ENCODE measurements around the gene ADK. TPM values are rescaled to one million over a fixed set of nuclear protein-coding genes. Genes with fewer than 3 reads are reported as not detected.
A peak's percentile ranks its signal among the peaks of the same experiment; 100 is the strongest.
"Not testable (repeated sequence)": the region's sequence is repeated elsewhere in the genome, so short reads cannot be mapped to it uniquely, and the experiment has no call there.

Gene ADK
- total RNA-seq, 1 donor from 2014 or later: 46.1 TPM

DNA sequence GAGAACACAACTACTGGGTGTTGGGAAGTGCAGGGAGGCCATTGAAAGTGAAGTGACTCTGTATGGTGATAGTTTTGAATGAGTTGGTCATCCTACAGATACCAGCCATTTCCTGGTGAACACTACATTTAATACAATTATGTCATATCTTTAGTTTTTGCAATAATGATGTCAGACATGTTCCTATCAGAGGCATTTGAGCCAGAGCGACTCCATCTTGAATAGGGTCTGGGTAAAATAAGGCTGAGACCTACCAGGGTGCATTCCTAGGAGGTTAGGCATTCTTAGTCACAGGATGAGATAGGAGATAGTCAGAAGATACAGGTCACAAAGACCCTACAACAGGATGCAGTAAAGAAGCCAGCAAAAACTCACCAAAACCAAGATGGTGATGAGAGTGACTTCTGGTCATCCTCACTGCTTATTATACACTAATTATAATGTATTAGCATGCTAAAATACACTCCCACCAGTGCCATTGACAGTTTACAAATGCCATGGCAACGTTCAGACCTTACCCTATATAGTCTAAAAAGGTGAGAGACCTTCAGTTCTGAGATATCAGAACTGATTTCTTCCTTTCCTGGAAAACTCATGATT, 28.2 kb downstream of the ADK start:
- H3K27me3 Mint-ChIP-seq: no peaks in the 10 kb centered on the region
- H3K9me3 Mint-ChIP-seq: no peaks in the 10 kb centered on the region
- H3K4me1 Mint-ChIP-seq: peaks cover 62% of the 10 kb centered on the region
- ATAC-seq (ENCODE audit: low read depth) (no peak), DNase-seq (no peak)
- TF ChIP-seq, protein P1, sequence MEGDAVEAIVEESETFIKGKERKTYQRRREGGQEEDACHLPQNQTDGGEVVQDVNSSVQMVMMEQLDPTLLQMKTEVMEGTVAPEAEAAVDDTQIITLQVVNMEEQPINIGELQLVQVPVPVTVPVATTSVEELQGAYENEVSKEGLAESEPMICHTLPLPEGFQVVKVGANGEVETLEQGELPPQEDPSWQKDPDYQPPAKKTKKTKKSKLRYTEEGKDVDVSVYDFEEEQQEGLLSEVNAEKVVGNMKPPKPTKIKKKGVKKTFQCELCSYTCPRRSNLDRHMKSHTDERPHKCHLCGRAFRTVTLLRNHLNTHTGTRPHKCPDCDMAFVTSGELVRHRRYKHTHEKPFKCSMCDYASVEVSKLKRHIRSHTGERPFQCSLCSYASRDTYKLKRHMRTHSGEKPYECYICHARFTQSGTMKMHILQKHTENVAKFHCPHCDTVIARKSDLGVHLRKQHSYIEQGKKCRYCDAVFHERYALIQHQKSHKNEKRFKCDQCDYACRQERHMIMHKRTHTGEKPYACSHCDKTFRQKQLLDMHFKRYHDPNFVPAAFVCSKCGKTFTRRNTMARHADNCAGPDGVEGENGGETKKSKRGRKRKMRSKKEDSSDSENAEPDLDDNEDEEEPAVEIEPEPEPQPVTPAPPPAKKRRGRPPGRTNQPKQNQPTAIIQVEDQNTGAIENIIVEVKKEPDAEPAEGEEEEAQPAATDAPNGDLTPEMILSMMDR (IDR thresholded peaks at IDR 0.05): no peak
- intact Hi-C loops (cut with micrococcal nuclease): loop anchor here (10.0 kb wide), 1 partner anchor 936 kb away; the partner anchor contains the start of gene SAMD8
- ChIA-PET CTCF (no interaction called here), POLR2A (interaction anchor here (0.7 to 3.8 kb wide), 5 partner anchors 8 to 34 kb away, joined by 4 to 57 read pairs (median 6); partner anchors contain the start of genes ADK and AP3M1)
- H3K36me3 Mint-ChIP-seq (ENCODE audit: low read depth): peaks cover 4% of the 10 kb centered on the region
- peak overlapping the region; percentile 33 for H3K4me3 Mint-ChIP-seq
- H3K27ac Mint-ChIP-seq: peak overlapping the region; percentile 57

DNA sequence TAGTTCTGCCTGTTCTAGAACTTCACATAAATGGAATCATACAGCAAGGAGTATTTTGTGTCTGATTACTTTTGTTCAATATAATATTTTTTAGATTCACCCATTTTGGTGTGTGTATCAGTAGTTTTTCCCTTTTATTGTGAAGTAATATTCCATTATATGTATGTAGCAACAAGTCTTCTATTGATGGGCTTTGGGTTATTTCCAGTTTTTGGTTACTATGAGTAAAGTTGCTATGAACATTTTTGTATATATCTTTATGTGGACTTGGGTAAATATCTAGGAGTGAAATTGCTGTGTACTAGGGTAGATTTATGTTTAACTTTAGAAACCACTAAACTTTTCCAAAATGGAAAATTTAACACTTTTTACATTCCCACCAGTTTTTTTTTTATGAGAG, 35.7 kb downstream of the ADK start:
- H3K9me3 Mint-ChIP-seq: peaks cover 2% of the 10 kb centered on the region
- TF ChIP-seq, protein P1 (IDR thresholded peaks at IDR 0.05): no peak
- H3K4me1 Mint-ChIP-seq: peaks cover 68% of the 10 kb centered on the region
- peak overlapping the region; percentile 55 for H3K27ac Mint-ChIP-seq
- DNase-seq: no peak
- intact Hi-C loops (cut with micrococcal nuclease): no loop called here
- H3K27me3 Mint-ChIP-seq: no peaks in the 10 kb centered on the region
- ChIA-PET POLR2A (interaction anchor here (1.5 kb wide), 1 partner anchor 8 kb away, joined by 5 read pairs; no protein-coding TSS in a partner anchor), CTCF (no interaction called here)
- H3K36me3 Mint-ChIP-seq (ENCODE audit: low read depth): peaks cover 2% of the 10 kb centered on the region
- no peak for ATAC-seq (ENCODE audit: low read depth)
- no peak overlapping the region for H3K4me3 Mint-ChIP-seq

DNA sequence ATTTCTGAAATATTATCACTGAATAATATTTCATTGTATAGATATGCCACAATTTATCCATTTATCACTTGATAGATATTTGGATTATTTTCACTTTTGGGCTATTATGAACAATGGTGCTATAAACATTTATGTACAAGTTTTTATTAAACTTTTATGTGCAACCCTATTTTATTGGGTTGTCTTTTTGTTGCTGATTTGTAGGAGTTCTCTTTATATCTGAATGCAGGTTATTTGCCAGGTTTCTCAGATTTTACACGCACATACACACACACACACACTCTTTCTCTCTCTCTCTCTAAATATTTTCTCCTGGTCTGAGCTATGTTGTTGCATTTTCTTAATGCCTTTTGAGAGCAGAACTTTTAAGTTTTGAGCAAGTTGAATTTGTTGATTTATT, 36.2 kb downstream of the ADK start:
- ATAC-seq (ENCODE audit: low read depth): no peak
- CTCF ChIA-PET: no interaction called here
- peak overlapping the region; percentile 21 for H3K27ac Mint-ChIP-seq
- H3K9me3 Mint-ChIP-seq: peaks cover 2% of the 10 kb centered on the region
- H3K4me1 Mint-ChIP-seq: peaks cover 68% of the 10 kb centered on the region
- H3K27me3 Mint-ChIP-seq: no peaks in the 10 kb centered on the region
- TF ChIP-seq, protein P1 (IDR thresholded peaks at IDR 0.05): no peak
- H3K36me3 Mint-ChIP-seq (ENCODE audit: low read depth): no peaks in the 10 kb centered on the region
- POLR2A ChIA-PET: interaction anchor here (1.3 to 1.5 kb wide), 2 partner anchors 9 to 11 kb away, joined by 5 to 9 read pairs; no protein-coding TSS in a partner anchor
- no peak for DNase-seq
- intact Hi-C loops (cut with micrococcal nuclease): no loop called here
- no peak overlapping the region for H3K4me3 Mint-ChIP-seq

- Mint-ChIP-seq H3K27ac (peak overlapping the region; percentile 92), H3K4me1 (peaks cover 75% of the 10 kb centered on the region)
- H3K27me3 Mint-ChIP-seq; intact Hi-C loops (cut with micrococcal nuclease); H3K4me3 Mint-ChIP-seq; H3K36me3 Mint-ChIP-seq (ENCODE audit: low read depth); DNase-seq; CTCF ChIA-PET; ATAC-seq (ENCODE audit: low read depth); H3K9me3 Mint-ChIP-seq: not testable (repeated sequence)
- POLR2A ChIA-PET: interaction anchor here (2.3 to 4.3 kb wide), 2 partner anchors 11 to 38 kb away, joined by 20 to 38 read pairs; partner anchors contain the start of genes ADK and AP3M1
Measured at GRCh38 chr10:74188617-74189016, 37.6 kb downstream of the ADK start.

DNA sequence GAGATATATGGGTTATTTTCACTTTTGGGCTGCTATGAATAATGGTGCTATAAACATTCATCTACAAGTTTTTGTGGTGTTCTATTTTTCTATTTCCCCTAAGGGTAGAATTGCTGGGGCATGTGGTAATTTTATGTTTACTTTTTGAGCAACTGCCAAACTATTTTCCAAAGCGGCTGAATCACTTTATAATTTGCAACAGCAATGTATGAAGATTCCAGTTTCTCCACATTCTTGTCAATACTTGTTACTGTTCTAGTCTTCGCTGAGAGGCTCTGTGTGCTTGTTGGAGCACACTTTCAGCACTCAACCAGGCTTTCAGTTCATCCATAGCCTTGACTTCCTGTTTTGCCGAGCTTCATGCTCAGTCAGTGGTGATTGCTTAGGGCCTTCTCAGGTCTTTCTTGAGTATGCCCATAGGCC, 39.0 kb downstream of the ADK start:
- Mint-ChIP-seq H3K36me3 (ENCODE audit: low read depth) (no peaks in the 10 kb centered on the region), H3K4me3 (peak overlapping the region; percentile 67), H3K9me3 (peaks cover 2% of the 10 kb centered on the region), H3K27ac (peak overlapping the region; percentile 92), H3K4me1 (peaks cover 81% of the 10 kb centered on the region), H3K27me3 (no peaks in the 10 kb centered on the region)
- POLR2A ChIA-PET: interaction anchor here (0.6 to 4.3 kb wide), 10 partner anchors 10 to 405 kb away, joined by 3 to 38 read pairs (median 4); partner anchors contain the start of genes ADK, AP3M1 and ZSWIM8
- TF ChIP-seq, protein P1 (IDR thresholded peaks at IDR 0.05): no peak
- DNase-seq (no peak), ATAC-seq (ENCODE audit: low read depth) (peak; percentile 97)
- CTCF ChIA-PET: interaction anchor here (1.0 to 1.5 kb wide), 4 partner anchors 21 to 52 kb away, joined by 3 to 7 read pairs (median 4); no protein-coding TSS in a partner anchor
- intact Hi-C loops (cut with micrococcal nuclease): loop anchor here (1.0 to 5.0 kb wide), 4 partner anchors 8 to 39 kb away; partner anchors contain the start of gene ADK

All from activated B cell treated with CpG ODN at 0.5 μM for 24 hours (primary cell).